Neuronal stem cell (in vitro differentiated cells): ENCODE measurements around the gene C16orf78.

Experiments
- DNase-seq: peaks from one replicate; pipeline ENCODE4 v3.0.0-alpha.2; 2013; ENCODE audit warnings: low spot score
- H2AFZ ChIP-seq: one replicate; pipeline ENCODE4 v1.6.1; 2013; ENCODE audit warnings: mild to moderate bottlenecking, low read length, inconsistent platforms
- H2AK5ac ChIP-seq: 2 replicates; pipeline ENCODE4 v1.6.1; 2013; ENCODE audit warnings: low read depth, mild to moderate bottlenecking, inconsistent platforms, low read length, moderate library complexity, mixed read lengths
- H2BK120ac ChIP-seq: 2 replicates; pipeline ENCODE4 v1.6.1; 2013; ENCODE audit warnings: low read depth, mild to moderate bottlenecking, inconsistent platforms, low read length, moderate library complexity, mixed read lengths
- H2BK12ac ChIP-seq: one replicate; pipeline ENCODE4 v1.6.1; 2013; ENCODE audit warnings: low read length, inconsistent platforms
- H2BK15ac ChIP-seq: 2 replicates; pipeline ENCODE4 v1.6.1; 2013; ENCODE audit warnings: mild to moderate bottlenecking, low read length, inconsistent platforms, mixed read lengths
- H2BK5ac ChIP-seq: one replicate; pipeline ENCODE4 v1.6.1; 2013; ENCODE audit warnings: inconsistent platforms, mild to moderate bottlenecking, low read length, moderate library complexity
- H3K14ac ChIP-seq: one replicate; pipeline ENCODE4 v1.6.1; 2013; ENCODE audit warnings: low read length, inconsistent platforms
- H3K18ac ChIP-seq: 2 replicates; pipeline ENCODE4 v1.6.1; 2013; ENCODE audit warnings: low read length, inconsistent platforms
- H3K23ac ChIP-seq: 2 replicates; pipeline ENCODE4 v1.6.1; 2013; ENCODE audit warnings: low read depth, mild to moderate bottlenecking, mixed read lengths, low read length, inconsistent platforms; ENCODE audit not compliant: poor library complexity
- H3K27ac ChIP-seq: replicated peaks from 3 replicates; pipeline ENCODE4 v1.5.1; 2013; ENCODE audit warnings: low read length, inconsistent platforms
- H3K27me3 ChIP-seq, 3 experiments: 2 replicates each; pipeline ENCODE4 v1.6.1; 2013; ENCODE audit warnings: low read length in 3 of 3, mild to moderate bottlenecking in 2 of 3, inconsistent platforms in 1 of 3, low read depth in 1 of 3, mixed read lengths in 1 of 3, moderate library complexity in 1 of 3; ENCODE audit not compliant: control insufficient read depth in 3 of 3, insufficient read depth in 3 of 3
- H3K36me3 ChIP-seq, 2 donors: replicated peaks in 1 of 2; 2 replicates each; pipeline ENCODE4 v1.6.1; 2013; ENCODE audit warnings: low read length in 2 of 2; ENCODE audit not compliant: control insufficient read depth in 2 of 2, insufficient read depth in 2 of 2
- H3K4ac ChIP-seq: 2 replicates; pipeline ENCODE4 v1.6.1; 2013; ENCODE audit warnings: inconsistent platforms, mild to moderate bottlenecking, low read length, moderate library complexity
- H3K4me1 ChIP-seq, 2 donors: 1 replicate in 1 of 2; 2 replicates in 1 of 2; pipeline ENCODE4 v1.6.1; 2013; ENCODE audit warnings: low read length in 2 of 2, low read depth in 1 of 2; ENCODE audit not compliant: control insufficient read depth in 2 of 2, insufficient read depth in 1 of 2
- H3K4me2 ChIP-seq: one replicate; pipeline ENCODE4 v1.6.1; 2013; ENCODE audit warnings: mild to moderate bottlenecking, low read length, inconsistent platforms; ENCODE audit not compliant: insufficient read depth, poor library complexity, severe bottlenecking
- H3K4me3 ChIP-seq, 2 donors: 2 replicates each; pipeline ENCODE4 v1.5.1; 2013; ENCODE audit warnings: low read length in 2 of 2, mild to moderate bottlenecking in 2 of 2, inconsistent platforms in 1 of 2, moderate library complexity in 1 of 2
- H3K79me1 ChIP-seq: one replicate; pipeline ENCODE4 v1.6.1; 2013; ENCODE audit warnings: low read depth, mild to moderate bottlenecking, inconsistent platforms, low read length, moderate library complexity
- H3K9ac ChIP-seq: one replicate; pipeline ENCODE4 v1.6.1; 2013; ENCODE audit warnings: mild to moderate bottlenecking, low read depth, low read length, inconsistent platforms; ENCODE audit not compliant: poor library complexity
- H3K9me3 ChIP-seq, 2 donors: replicated peaks in 1 of 2; 2 replicates each; pipeline versions ENCODE3 to v1.6.1; 2013; ENCODE audit warnings: low read length in 2 of 2, mild to moderate bottlenecking in 2 of 2, inconsistent platforms in 1 of 2, low read depth in 1 of 2, mixed read lengths in 1 of 2, moderate library complexity in 1 of 2; ENCODE audit not compliant: control insufficient read depth in 2 of 2, insufficient read depth in 1 of 2
- H4K8ac ChIP-seq: one replicate; pipeline ENCODE4 v1.6.1; 2013; ENCODE audit warnings: low read depth, mild to moderate bottlenecking, inconsistent platforms, low read length, moderate library complexity
- H4K91ac ChIP-seq: one replicate; pipeline ENCODE4 v1.6.1; 2013; ENCODE audit warnings: low read length, low read depth, mild to moderate bottlenecking, inconsistent platforms; ENCODE audit not compliant: poor library complexity
- WGBS, 2 donors: extraction: QIAGEN DNeasy Blood & Tissue Kit; methylation state at CpG; one replicate each; pipeline ENCODE4 v1.1.7; 2013; ENCODE audit warnings: missing lambda C conversion rate in 2 of 2, mixed read lengths in 1 of 2; ENCODE audit not compliant: insufficient read length in 2 of 2, insufficient replicate concordance in 1 of 2; ENCODE audit errors: extremely low coverage in 2 of 2; 5-methylcytosine and 5-hydroxymethylcytosine counted together

Gene C16orf78

DNA sequence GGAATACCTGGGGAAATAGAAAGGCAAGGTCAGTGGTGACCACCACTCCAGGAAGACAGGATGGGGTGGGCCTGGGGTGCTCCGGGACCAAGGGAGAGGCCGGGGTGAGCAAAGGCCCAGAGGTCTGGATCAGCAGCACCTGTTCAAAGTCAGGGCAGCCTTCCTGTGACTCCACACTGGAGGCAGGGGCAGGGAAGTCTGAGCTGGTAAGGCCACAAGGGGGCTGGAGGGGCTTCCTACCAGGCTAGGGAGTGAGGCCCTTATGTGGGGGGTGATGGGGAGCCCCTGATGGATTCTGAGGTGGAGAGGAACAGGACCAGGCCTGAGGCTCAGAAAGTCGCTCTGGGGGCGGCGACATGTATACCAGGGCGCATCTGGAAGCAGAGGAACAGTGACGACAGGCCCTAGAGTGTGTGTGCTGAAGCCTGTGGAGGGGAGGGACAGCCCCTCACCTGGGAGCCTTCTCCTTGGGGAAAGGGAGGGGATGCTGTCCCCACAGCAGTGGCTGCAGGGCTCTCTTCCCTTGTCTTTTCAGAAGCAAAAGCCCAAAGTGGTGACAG lies 3.7 kb downstream of the C16orf78 start:
- no peak overlapping the region for H3K4me2 ChIP-seq
- peak overlapping the region; percentile 30 for H3K18ac ChIP-seq
- no peak overlapping the region for H2AFZ ChIP-seq
- H3K27ac ChIP-seq, result no peak overlapping the region
- no peak overlapping the region for H3K9ac ChIP-seq
- no peak overlapping the region for H2BK120ac ChIP-seq
- no peak overlapping the region for H3K14ac ChIP-seq
- no peak overlapping the region for H2BK12ac ChIP-seq
- DNase-seq, result no peak
- WGBS, 2 donors, result no CpG with 5 or more reads among the region's 7 CpGs
- no peak overlapping the region for H4K91ac ChIP-seq
- peaks cover 0 to 6% (median 0%) of the 10 kb centered on the region in 3 experiments for H3K27me3 ChIP-seq
- H3K4me3 ChIP-seq, result no peak overlapping the region
- no peak overlapping the region for H3K4ac ChIP-seq
- H3K79me1 ChIP-seq, result no peaks in the 10 kb centered on the region
- no peak overlapping the region for H4K8ac ChIP-seq
- no peak overlapping the region for H3K23ac ChIP-seq
- H2BK5ac ChIP-seq, result no peak overlapping the region
- no peaks in the 10 kb centered on the region for H3K4me1 ChIP-seq
- H3K9me3 ChIP-seq, result no peaks in the 10 kb centered on the region
- H2AK5ac ChIP-seq, result no peak overlapping the region
- no peaks in the 10 kb centered on the region for H3K36me3 ChIP-seq
- H2BK15ac ChIP-seq, result no peak overlapping the region

DNA sequence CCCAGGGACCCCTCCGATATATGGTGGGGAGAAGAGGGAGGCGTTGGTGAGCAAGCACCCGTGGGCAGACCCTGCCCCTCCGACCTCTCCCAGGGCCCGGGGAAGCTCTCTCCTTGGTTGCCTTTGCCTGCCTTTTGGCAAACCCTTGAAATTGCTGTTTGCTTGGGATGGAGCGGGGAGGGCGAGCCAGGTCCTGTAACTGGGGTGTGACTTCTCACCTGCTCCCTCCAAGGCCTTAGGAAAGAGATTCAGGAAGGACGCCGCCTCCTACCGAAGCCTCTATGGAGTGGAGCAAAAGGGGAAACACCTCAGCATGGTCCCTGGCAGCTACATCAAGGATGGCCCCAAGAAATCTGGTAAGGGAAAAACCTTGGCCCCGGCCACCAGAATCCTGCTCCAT lies 4.6 kb downstream of the C16orf78 start:
- Histone ChIP-seq H2BK5ac (no peak overlapping the region), H3K9ac (no peak overlapping the region), H3K4ac (no peak overlapping the region), H2BK120ac (no peak overlapping the region), H2BK12ac (no peak overlapping the region), H3K23ac (no peak overlapping the region), H3K4me3 (no peak overlapping the region), H4K8ac (no peak overlapping the region), H3K4me1 (no peaks in the 10 kb centered on the region), H4K91ac (no peak overlapping the region), H2AFZ (no peak overlapping the region), H3K27ac (no peak overlapping the region), H3K9me3 (no peaks in the 10 kb centered on the region), H3K27me3 (peaks cover 0 to 6% (median 0%) of the 10 kb centered on the region in 3 experiments), H3K18ac (peak overlapping the region; percentile 30), H2AK5ac (no peak overlapping the region), H3K4me2 (no peak overlapping the region), H3K79me1 (no peaks in the 10 kb centered on the region), H2BK15ac (no peak overlapping the region), H3K36me3 (no peaks in the 10 kb centered on the region), H3K14ac (no peak overlapping the region)
- DNase-seq, result no peak
- WGBS, 2 donors, result no CpG with 5 or more reads among the region's 11 CpGs

DNA sequence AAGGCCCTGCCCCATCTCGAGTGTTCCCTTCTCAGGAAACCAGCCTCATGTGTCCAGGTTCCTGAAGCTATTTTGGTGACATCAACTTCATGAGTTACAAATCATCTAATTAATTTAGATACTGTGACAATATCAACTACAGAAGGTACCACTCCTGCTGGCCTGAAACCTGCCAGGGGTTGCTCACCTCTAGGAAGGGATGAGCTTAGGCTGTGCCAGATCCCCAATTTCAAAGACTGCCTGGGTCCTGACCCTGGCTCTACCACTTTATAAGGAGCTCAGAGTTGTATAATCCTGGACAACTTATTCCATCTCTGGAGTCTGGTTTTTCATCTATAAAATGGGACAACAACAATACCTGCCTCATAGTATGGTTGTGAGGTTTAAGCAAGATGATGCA lies 5.2 kb downstream of the C16orf78 start:
- Histone ChIP-seq H2BK12ac (no peak overlapping the region), H3K4me3 (no peak overlapping the region), H3K9ac (no peak overlapping the region), H2AK5ac (no peak overlapping the region), H4K91ac (no peak overlapping the region), H3K14ac (no peak overlapping the region), H2BK120ac (no peak overlapping the region), H3K36me3 (no peaks in the 10 kb centered on the region), H2BK15ac (no peak overlapping the region), H4K8ac (no peak overlapping the region), H2AFZ (no peak overlapping the region), H3K27me3 (peaks cover 0 to 6% (median 0%) of the 10 kb centered on the region in 3 experiments), H3K9me3 (no peaks in the 10 kb centered on the region), H2BK5ac (no peak overlapping the region), H3K27ac (no peak overlapping the region), H3K4me1 (no peaks in the 10 kb centered on the region), H3K4ac (no peak overlapping the region), H3K23ac (no peak overlapping the region), H3K4me2 (no peak overlapping the region), H3K79me1 (no peaks in the 10 kb centered on the region), H3K18ac (no peak overlapping the region)
- DNase-seq, result no peak
- no CpG with 5 or more reads among the region's 1 CpG for WGBS, 2 donors

DNA sequence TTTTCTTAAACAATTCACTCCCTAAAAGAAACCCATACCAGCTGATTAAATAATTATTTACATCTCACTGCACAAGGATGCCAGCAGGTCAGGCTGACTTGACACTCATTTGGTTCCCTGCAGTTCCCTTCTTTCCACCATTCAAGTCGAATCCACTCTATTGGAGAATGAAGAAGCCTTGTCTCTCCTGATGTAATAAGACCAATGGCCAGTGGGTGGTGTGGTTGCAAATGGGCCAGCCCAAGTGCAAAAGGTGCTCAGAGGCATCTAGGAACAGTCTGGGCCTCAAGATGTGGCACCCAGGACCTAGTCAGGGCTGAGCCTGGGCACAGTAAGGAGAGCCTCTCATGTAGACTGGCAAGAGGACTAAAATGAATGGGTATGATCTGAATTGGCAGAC lies 9.3 kb downstream of the C16orf78 start:
- Histone ChIP-seq H4K8ac (no peak overlapping the region), H3K79me1 (no peaks in the 10 kb centered on the region), H3K27ac (no peak overlapping the region), H3K4me3 (no peak overlapping the region), H3K4me1 (no peaks in the 10 kb centered on the region), H2AK5ac (no peak overlapping the region), H3K4me2 (no peak overlapping the region), H3K18ac (no peak overlapping the region), H3K4ac (no peak overlapping the region), H4K91ac (no peak overlapping the region), H2BK15ac (no peak overlapping the region), H2AFZ (no peak overlapping the region), H3K36me3 (no peaks in the 10 kb centered on the region), H3K23ac (no peak overlapping the region), H2BK5ac (no peak overlapping the region), H2BK12ac (no peak overlapping the region), H3K14ac (no peak overlapping the region), H3K9me3 (no peaks in the 10 kb centered on the region), H2BK120ac (no peak overlapping the region), H3K9ac (no peak overlapping the region), H3K27me3 (peaks cover 0 to 6% (median 0%) of the 10 kb centered on the region in 3 experiments)
- WGBS, 2 donors, result no CpG with 5 or more reads among the region's 1 CpG
- peak; percentile 24 for DNase-seq
